Measurements from ENCODE around the gene PGAP2.

- no peak for TF ChIP-seq EZH2 (optimal IDR thresholded peaks at IDR 0.05; ENCODE audit: low read depth, low read length)
- TF ChIP-seq, protein P1, sequence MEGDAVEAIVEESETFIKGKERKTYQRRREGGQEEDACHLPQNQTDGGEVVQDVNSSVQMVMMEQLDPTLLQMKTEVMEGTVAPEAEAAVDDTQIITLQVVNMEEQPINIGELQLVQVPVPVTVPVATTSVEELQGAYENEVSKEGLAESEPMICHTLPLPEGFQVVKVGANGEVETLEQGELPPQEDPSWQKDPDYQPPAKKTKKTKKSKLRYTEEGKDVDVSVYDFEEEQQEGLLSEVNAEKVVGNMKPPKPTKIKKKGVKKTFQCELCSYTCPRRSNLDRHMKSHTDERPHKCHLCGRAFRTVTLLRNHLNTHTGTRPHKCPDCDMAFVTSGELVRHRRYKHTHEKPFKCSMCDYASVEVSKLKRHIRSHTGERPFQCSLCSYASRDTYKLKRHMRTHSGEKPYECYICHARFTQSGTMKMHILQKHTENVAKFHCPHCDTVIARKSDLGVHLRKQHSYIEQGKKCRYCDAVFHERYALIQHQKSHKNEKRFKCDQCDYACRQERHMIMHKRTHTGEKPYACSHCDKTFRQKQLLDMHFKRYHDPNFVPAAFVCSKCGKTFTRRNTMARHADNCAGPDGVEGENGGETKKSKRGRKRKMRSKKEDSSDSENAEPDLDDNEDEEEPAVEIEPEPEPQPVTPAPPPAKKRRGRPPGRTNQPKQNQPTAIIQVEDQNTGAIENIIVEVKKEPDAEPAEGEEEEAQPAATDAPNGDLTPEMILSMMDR (IDR thresholded peaks at IDR 0.05; ENCODE audit: low read length): no peak
- no peak for TF ChIP-seq EZH2phosphoT487 (IDR thresholded peaks at IDR 0.05; ENCODE audit: low read length)
Observed at GRCh38 chr11:3810446-3810845, 2.1 kb downstream of the PGAP2 start.

All from MM.1S (cell line).